ENCODE results near the gene HSPA1L. TPM values are rescaled to one million over a fixed set of nuclear protein-coding genes. Genes with fewer than 3 reads are reported as not detected.

The HSPA1L gene
- total RNA-seq, 1 experiment from 2014 or later = 0.86 TPM

GRCh38 chr6:31763619-31763940 lies 51.5 kb downstream of the HSPA1L start:
- H3K27ac Mint-ChIP-seq (ENCODE audit: unreplicated experiment) = peak overlapping the region; percentile 29
- peaks cover 10% of the 10 kb centered on the region for H3K4me1 Mint-ChIP-seq (ENCODE audit: low read depth, unreplicated experiment)
- intact Hi-C loops (cut with micrococcal nuclease; ENCODE audit: unreplicated experiment) = loop anchor here (1.0 to 2.0 kb wide), 2 partner anchors 25 to 34 kb away; partner anchors contain the start of gene DDAH2
- no TSS peak for BruUV-seq (replicated peaks)
- peaks cover 18% of the 10 kb centered on the region for H3K36me3 Mint-ChIP-seq (ENCODE audit: insufficient read depth, unreplicated experiment)
- TF ChIP-seq CTCF (IDR thresholded peaks at IDR 0.05; ENCODE audit: insufficient read depth in 1 of 2, low read depth in 1 of 2, low read length in 1 of 2, severe bottlenecking in 1 of 2, unreplicated experiment in 1 of 2) = no peak
- no peaks in the 10 kb centered on the region for H3K9me3 Mint-ChIP-seq (ENCODE audit: unreplicated experiment)
- no peaks in the 10 kb centered on the region for H3K27me3 Mint-ChIP-seq (ENCODE audit: insufficient read depth, unreplicated experiment)
- Histone ChIP-seq H3K27me3 (replicated peaks; ENCODE audit: control insufficient read depth, insufficient read depth, low read length) (no peaks in the 10 kb centered on the region), H3K36me3 (ENCODE audit: control insufficient read depth, insufficient read depth, low read length) (0 out of 2 replicates have a peak, but pooled peaks cover 1% of the 10 kb centered on the region), H3K4me1 (peaks cover 9% of the 10 kb centered on the region), H3K4me3 (ENCODE audit: low read depth, low read length) (no peak overlapping the region), H3K9me3 (no peaks in the 10 kb centered on the region)
- peak; percentile 61 to 67 for DNase-seq
- CTCF ChIA-PET = interaction anchor here (0.6 to 0.8 kb wide), 3 partner anchors 25 to 83 kb away, joined by 3 to 6 read pairs (median 3); partner anchors contain the start of genes ABHD16A and LY6G5C
- POLR2A ChIA-PET = no interaction called here
- peak overlapping the region; percentile 4 for H3K4me3 Mint-ChIP-seq (ENCODE audit: unreplicated experiment)

GRCh38 chr6:31762878-31763618 lies 52.0 kb downstream of the HSPA1L start:
- H3K4me3 Mint-ChIP-seq (ENCODE audit: unreplicated experiment) = peak overlapping the region; percentile 4
- ChIA-PET CTCF (interaction anchor here (0.6 to 0.8 kb wide), 2 partner anchors 60 to 82 kb away, joined by 3 to 6 read pairs; partner anchors contain the start of genes ABHD16A and LY6G5C), POLR2A (interaction anchor here (0.6 to 0.9 kb wide), 2 partner anchors 24 to 33 kb away, joined by 3 to 14 read pairs; no protein-coding TSS in a partner anchor)
- no TSS peak for BruUV-seq (replicated peaks)
- TF ChIP-seq CTCF (IDR thresholded peaks at IDR 0.05; ENCODE audit: insufficient read depth in 1 of 2, low read depth in 1 of 2, low read length in 1 of 2, severe bottlenecking in 1 of 2, unreplicated experiment in 1 of 2) = no peak
- peaks cover 10% of the 10 kb centered on the region for H3K4me1 Mint-ChIP-seq (ENCODE audit: low read depth, unreplicated experiment)
- intact Hi-C loops (cut with micrococcal nuclease; ENCODE audit: unreplicated experiment) = loop anchor here (1.0 to 2.0 kb wide), 2 partner anchors 24 to 34 kb away; partner anchors contain the start of gene DDAH2
- H3K27ac Mint-ChIP-seq (ENCODE audit: unreplicated experiment) = peak overlapping the region; percentile 29
- 0 out of 2 replicates have a peak, but pooled peaks cover 1% of the 10 kb centered on the region for H3K36me3 ChIP-seq (ENCODE audit: control insufficient read depth, insufficient read depth, low read length)
- no peak overlapping the region for H3K4me3 ChIP-seq (ENCODE audit: low read depth, low read length)
- H3K27me3 Mint-ChIP-seq (ENCODE audit: insufficient read depth, unreplicated experiment) = no peaks in the 10 kb centered on the region
- peaks cover 22% of the 10 kb centered on the region for H3K36me3 Mint-ChIP-seq (ENCODE audit: insufficient read depth, unreplicated experiment)
- H3K27me3 ChIP-seq (replicated peaks; ENCODE audit: control insufficient read depth, insufficient read depth, low read length) = no peaks in the 10 kb centered on the region
- no peaks in the 10 kb centered on the region for H3K9me3 ChIP-seq
- no peaks in the 10 kb centered on the region for H3K9me3 Mint-ChIP-seq (ENCODE audit: unreplicated experiment)
- no peak for DNase-seq
- peaks cover 9% of the 10 kb centered on the region for H3K4me1 ChIP-seq

GRCh38 chr6:31762356-31762755 lies 52.7 kb downstream of the HSPA1L start, which contains the start of gene SAPCD1:
Gene SAPCD1 (plus strand): TSS chr6:31762656. CDS start chr6:31763055, 399 bp downstream.
- H3K4me1 ChIP-seq = peaks cover 7% of the 10 kb centered on the region
- Mint-ChIP-seq H3K27ac (ENCODE audit: unreplicated experiment) (peak within 1 kb of the TSS; percentile 29), H3K9me3 (ENCODE audit: unreplicated experiment) (no peaks in the 10 kb centered on the region), H3K27me3 (ENCODE audit: insufficient read depth, unreplicated experiment) (no peaks in the 10 kb centered on the region), H3K4me3 (ENCODE audit: unreplicated experiment) (peak within 1 kb of the TSS; percentile 4), H3K4me1 (ENCODE audit: low read depth, unreplicated experiment) (peaks cover 10% of the 10 kb centered on the region), H3K36me3 (ENCODE audit: insufficient read depth, unreplicated experiment) (peaks cover 29% of the 10 kb centered on the region)
- ChIA-PET POLR2A (interaction anchor here (0.9 kb wide), 1 partner anchor 33 kb away, joined by 3 read pairs; no protein-coding TSS in a partner anchor), CTCF (no interaction called here)
- no peaks in the 10 kb centered on the region for H3K9me3 ChIP-seq
- intact Hi-C loops (cut with micrococcal nuclease; ENCODE audit: unreplicated experiment) = loop anchor here (2.0 kb wide), 1 partner anchor 24 kb away; no protein-coding TSS in a partner anchor
- H3K4me3 ChIP-seq (ENCODE audit: low read depth, low read length) = no peak within 1 kb of the TSS
- TSS peak; percentile 10 for BruUV-seq (replicated peaks)
- TF ChIP-seq CTCF (IDR thresholded peaks at IDR 0.05; ENCODE audit: insufficient read depth in 1 of 2, low read depth in 1 of 2, low read length in 1 of 2, severe bottlenecking in 1 of 2, unreplicated experiment in 1 of 2) = no peak
- no peak for DNase-seq
- no peaks in the 10 kb centered on the region for H3K27me3 ChIP-seq (replicated peaks; ENCODE audit: control insufficient read depth, insufficient read depth, low read length)
- 0 out of 2 replicates have a peak, but pooled peaks cover 1% of the 10 kb centered on the region for H3K36me3 ChIP-seq (ENCODE audit: control insufficient read depth, insufficient read depth, low read length)
